Stimulated activated effector memory CD8-positive, alpha-beta T cell treated with anti-CD3 and anti-CD28 coated beads, Interleukin-12 subunit alpha, Interleukin-12 subunit beta, amount 100 ng/mL, for 72 hours (primary cell): ENCODE data around the gene CSDE1.

Experiments
- ATAC-seq: fragments of 150-1000 bp; cut with Tn5 transposase; 2 replicates; pipeline ENCODE4 v1.10.0; 2021
- DNase-seq, 2 donors: peaks; one replicate each; pipeline ENCODE4 v3.0.0; 2021 to 2022; ENCODE audit warnings: low spot score in 2 of 2
- H3K27ac Mint-ChIP-seq: one replicate; pipeline ENCODE4 v1.8.0; 2022; ENCODE audit warnings: mild to moderate bottlenecking, mixed read lengths
- H3K36me3 Mint-ChIP-seq: one replicate; pipeline ENCODE4 v1.8.0; 2022; ENCODE audit warnings: mild to moderate bottlenecking, mixed read lengths
- H3K4me1 Mint-ChIP-seq: one replicate; pipeline ENCODE4 v1.8.0; 2022; ENCODE audit warnings: mixed read lengths
- H3K4me3 Mint-ChIP-seq: one replicate; pipeline ENCODE4 v1.8.0; 2022; ENCODE audit warnings: mild to moderate bottlenecking, mixed read lengths
- H3K9me3 Mint-ChIP-seq: one replicate; pipeline ENCODE4 v1.8.0; 2022; ENCODE audit warnings: mixed read lengths

The CSDE1 gene

DNA sequence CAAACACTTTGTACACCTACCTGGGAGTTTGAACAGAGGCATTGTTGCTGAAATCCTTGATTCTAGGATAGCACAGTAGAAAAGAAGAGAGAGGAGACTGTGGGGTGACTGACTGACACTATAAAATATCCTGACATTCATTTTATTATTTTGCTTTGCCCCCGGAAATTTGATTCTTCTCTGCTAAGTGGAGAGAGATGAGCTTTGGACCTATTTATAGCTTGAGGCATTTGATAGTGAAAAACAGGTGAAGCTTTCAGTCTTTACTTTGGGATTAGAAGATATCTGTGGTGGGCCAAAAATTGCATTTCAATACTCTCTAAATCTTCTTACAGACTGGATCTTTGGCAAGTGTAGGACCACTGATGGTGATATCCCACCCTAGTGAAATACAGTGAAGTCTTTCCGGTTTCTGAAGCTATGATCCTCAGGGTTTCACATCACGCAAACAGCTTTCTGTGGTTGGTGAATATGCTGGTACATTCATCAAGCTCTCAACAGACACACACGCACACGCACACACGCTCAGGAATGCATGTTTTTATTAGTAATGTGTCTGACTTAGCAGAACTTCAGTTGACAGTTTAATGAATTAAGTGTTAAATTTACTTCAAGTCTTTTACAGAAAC, 62.2 kb downstream of the CSDE1 start, which contains the start of gene AMPD1:
Gene AMPD1, minus strand, starts transcription at position 117 of the 629 bp plus-strand sequence. Its CDS starts 75 bp downstream, at position 42.
- H3K27ac Mint-ChIP-seq: no peak within 1 kb of the TSS
- no peak within 1 kb of the TSS for H3K4me3 Mint-ChIP-seq
- DNase-seq: no peak
- H3K4me1 Mint-ChIP-seq: no peaks in the 10 kb centered on the region
- ATAC-seq: no peak
- no peaks in the 10 kb centered on the region for H3K9me3 Mint-ChIP-seq
- H3K36me3 Mint-ChIP-seq: no peaks in the 10 kb centered on the region

- DNase-seq (no peak), ATAC-seq (no peak)
Observed at GRCh38 chr1:114694540-114695310, 63.1 kb downstream of the CSDE1 start.

DNA sequence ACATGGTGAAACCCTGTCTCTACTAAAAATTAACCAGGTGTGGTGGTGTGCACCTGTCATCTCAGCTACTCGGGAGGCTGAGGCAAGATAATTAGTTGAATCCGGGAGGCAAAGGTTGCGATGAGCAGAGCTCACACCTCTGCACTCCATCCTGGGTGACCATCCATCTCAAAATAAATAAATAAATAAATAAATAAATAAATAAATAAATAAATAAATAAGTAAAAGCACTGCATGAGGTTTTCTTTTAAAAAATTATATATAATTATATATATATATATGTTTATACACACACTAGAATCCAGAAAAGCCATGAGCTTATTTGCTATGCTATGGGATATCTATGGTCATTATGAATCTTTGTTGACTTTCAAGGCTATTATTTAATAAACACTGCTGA, 64.8 kb downstream of the CSDE1 start:
- H3K4me1 Mint-ChIP-seq: no peaks in the 10 kb centered on the region
- ATAC-seq (no peak), DNase-seq (no peak)
- H3K27ac Mint-ChIP-seq: no peak overlapping the region
- H3K36me3 Mint-ChIP-seq: no peaks in the 10 kb centered on the region
- no peaks in the 10 kb centered on the region for H3K9me3 Mint-ChIP-seq
- no peak overlapping the region for H3K4me3 Mint-ChIP-seq

More at GRCh38 chr1:114694540-114695310, 63.1 kb downstream of the CSDE1 start:
- H3K4me1 Mint-ChIP-seq: no peaks in the 10 kb centered on the region
- H3K36me3 Mint-ChIP-seq: no peaks in the 10 kb centered on the region
- no peaks in the 10 kb centered on the region for H3K9me3 Mint-ChIP-seq
- no peak overlapping the region for H3K4me3 Mint-ChIP-seq
- H3K27ac Mint-ChIP-seq: no peak overlapping the region

DNA sequence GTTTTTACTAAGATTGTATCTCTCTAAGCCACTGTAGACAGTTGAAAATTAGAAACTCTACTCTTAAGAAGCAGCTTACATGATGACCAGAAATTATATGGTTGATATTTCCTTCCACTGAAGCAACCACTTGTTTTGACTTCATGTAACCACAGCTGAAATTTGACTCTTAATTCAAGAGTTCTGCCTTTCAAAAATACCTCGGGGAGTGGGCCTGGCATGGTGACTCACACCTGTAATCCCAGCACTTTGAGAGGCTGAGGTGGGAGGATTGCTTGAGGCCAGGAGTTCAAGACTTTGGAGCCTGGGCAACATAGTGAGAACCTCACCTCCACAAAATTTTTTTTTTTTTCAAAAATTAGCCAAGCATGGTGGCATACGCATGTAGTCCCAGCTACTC, 66.7 kb downstream of the CSDE1 start:
- no peak for DNase-seq
- Mint-ChIP-seq H3K4me3 (no peak overlapping the region), H3K9me3 (no peaks in the 10 kb centered on the region)

DNA sequence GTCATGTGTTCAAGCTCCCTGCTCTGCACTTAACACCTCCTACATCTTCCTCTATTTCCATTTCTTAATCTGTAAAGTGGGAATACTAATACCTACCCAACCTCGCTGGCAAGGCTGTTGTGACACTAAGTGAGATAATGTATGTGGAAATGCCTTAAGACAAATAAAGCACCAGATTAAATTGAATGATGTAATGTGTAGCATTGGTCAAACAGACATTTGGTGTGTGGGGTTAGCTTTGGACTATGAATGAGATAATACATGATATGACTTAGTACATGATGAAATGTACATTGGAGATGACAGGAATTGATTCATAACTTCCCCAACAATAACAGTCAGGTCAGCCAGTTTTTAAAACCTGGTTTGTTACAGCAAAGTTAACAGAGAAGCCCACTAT, 67.6 kb downstream of the CSDE1 start:
- ATAC-seq (no peak), DNase-seq (no peak)
- Mint-ChIP-seq H3K4me1 (no peaks in the 10 kb centered on the region), H3K36me3 (no peaks in the 10 kb centered on the region), H3K4me3 (no peak overlapping the region), H3K27ac (no peak overlapping the region), H3K9me3 (no peaks in the 10 kb centered on the region)

More for the DNA sequence above, 66.7 kb downstream of the CSDE1 start:
- ATAC-seq: no peak
- H3K27ac Mint-ChIP-seq: no peak overlapping the region
- no peaks in the 10 kb centered on the region for H3K36me3 Mint-ChIP-seq
- no peaks in the 10 kb centered on the region for H3K4me1 Mint-ChIP-seq

DNA sequence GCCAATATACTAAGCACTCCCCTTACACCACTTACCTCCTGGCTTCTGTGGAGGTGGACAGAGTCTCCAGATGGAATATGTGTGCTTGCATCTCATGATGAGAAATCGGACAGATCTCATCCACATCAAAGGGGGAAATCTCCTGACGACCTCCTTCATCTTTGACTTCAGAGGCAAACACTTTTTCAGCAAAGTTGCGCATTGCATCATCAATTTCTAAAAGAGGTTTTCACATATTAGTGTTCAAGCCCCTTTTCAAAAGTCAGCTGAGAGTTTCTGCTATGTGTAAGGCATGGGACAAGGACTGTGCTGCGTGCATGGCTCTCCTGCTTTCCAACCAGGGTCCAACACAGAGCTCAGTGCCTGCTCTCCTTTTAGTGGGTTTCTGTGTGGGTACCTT, 69.3 kb downstream of the CSDE1 start:
- Mint-ChIP-seq H3K27ac (no peak overlapping the region), H3K4me3 (no peak overlapping the region), H3K4me1 (no peaks in the 10 kb centered on the region), H3K36me3 (no peaks in the 10 kb centered on the region), H3K9me3 (no peaks in the 10 kb centered on the region)
- ATAC-seq (no peak), DNase-seq (no peak)

GRCh38 chr1:114685851-114686250, 71.9 kb downstream of the CSDE1 start:
- Mint-ChIP-seq H3K4me3 (no peak overlapping the region), H3K36me3 (no peaks in the 10 kb centered on the region), H3K9me3 (no peaks in the 10 kb centered on the region), H3K27ac (no peak overlapping the region), H3K4me1 (no peaks in the 10 kb centered on the region)
- ATAC-seq (no peak), DNase-seq (no peak)

DNA sequence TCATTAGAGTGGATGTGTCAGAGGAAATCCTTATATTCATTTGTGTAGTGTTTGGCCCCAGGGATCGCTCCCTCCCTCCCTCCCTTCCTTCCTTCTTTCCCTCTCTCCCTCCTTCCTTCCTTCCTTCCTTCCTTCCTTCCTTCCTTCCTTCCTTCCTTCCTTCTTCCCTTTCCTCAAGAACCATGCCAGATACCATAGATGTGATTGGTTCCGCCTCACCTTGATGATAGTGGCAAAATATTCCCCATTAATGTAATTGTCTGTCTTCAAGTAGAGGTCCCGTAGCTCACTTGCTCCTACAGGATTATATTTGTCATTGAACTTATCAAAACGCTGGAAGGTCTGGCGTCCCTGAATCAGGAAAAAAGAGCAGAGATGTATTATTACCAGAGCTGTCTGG, 80.1 kb downstream of the CSDE1 start:
- H3K36me3 Mint-ChIP-seq: no peaks in the 10 kb centered on the region
- no peaks in the 10 kb centered on the region for H3K9me3 Mint-ChIP-seq
- ATAC-seq: no peak
- no peak overlapping the region for H3K4me3 Mint-ChIP-seq
- DNase-seq: no peak
- H3K4me1 Mint-ChIP-seq: no peaks in the 10 kb centered on the region
- H3K27ac Mint-ChIP-seq: no peak overlapping the region

- H3K4me1 Mint-ChIP-seq: no peaks in the 10 kb centered on the region
- no peak overlapping the region for H3K4me3 Mint-ChIP-seq
- DNase-seq (no peak), ATAC-seq (no peak)
- no peaks in the 10 kb centered on the region for H3K36me3 Mint-ChIP-seq
- H3K9me3 Mint-ChIP-seq: no peaks in the 10 kb centered on the region
- no peak overlapping the region for H3K27ac Mint-ChIP-seq
Observed at GRCh38 chr1:114676115-114676514, 81.7 kb downstream of the CSDE1 start.

- Mint-ChIP-seq H3K27ac (no peak overlapping the region), H3K4me1 (no peaks in the 10 kb centered on the region), H3K4me3 (no peak overlapping the region), H3K9me3 (no peaks in the 10 kb centered on the region), H3K36me3 (no peaks in the 10 kb centered on the region)
- no peak for DNase-seq
- no peak for ATAC-seq
Observed at GRCh38 chr1:114671939-114672275, 85.9 kb downstream of the CSDE1 start.

- peak overlapping the region; percentile 83 for H3K4me3 Mint-ChIP-seq
- ATAC-seq (no peak), DNase-seq (no peak)
- H3K36me3 Mint-ChIP-seq: no peaks in the 10 kb centered on the region
- H3K4me1 Mint-ChIP-seq: no peaks in the 10 kb centered on the region
- H3K9me3 Mint-ChIP-seq: no peaks in the 10 kb centered on the region
- H3K27ac Mint-ChIP-seq: no peak overlapping the region
Observed at GRCh38 chr1:114671011-114671938, 86.5 kb downstream of the CSDE1 start.

GRCh38 chr1:114670083-114671010, 87.4 kb downstream of the CSDE1 start:
- Mint-ChIP-seq H3K27ac (peak overlapping the region; percentile 18), H3K4me1 (no peaks in the 10 kb centered on the region), H3K9me3 (no peaks in the 10 kb centered on the region), H3K36me3 (no peaks in the 10 kb centered on the region), H3K4me3 (peak overlapping the region; percentile 83)
- ATAC-seq: peak; percentile 98
- peak; percentile 74 to 90 for DNase-seq

DNA sequence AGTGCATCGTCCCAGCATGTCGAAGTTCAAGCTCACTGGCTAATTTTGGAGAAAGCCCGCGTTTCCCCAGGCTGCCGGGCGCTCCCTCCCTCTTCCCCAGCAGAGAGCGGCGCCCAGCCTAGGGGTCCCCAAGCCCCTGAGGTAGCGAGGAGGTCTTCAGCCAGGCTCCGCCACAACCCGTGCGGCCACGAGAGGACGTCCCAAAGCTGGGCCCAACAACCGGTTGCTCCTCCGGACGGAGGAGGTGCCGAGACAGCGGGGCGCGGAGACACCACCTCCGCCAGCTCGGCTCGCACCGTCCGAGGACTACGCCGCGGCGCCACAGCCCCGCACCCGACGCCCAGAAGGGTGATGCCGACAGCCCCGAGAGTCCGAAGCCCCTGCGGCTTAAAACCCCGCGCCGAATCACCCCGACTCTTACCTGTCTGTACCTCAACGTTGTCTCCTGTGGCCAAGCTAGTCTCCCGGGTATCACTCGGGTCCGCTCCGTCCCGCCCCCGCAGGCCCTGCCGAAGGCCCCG, 88.2 kb downstream of the CSDE1 start, which contains the start of gene DENND2C:
Gene DENND2C, minus strand, starts transcription at position 488 of the 521 bp plus-strand sequence. CDS start 44,065 bp downstream, outside the sequence.
- no peaks in the 10 kb centered on the region for H3K4me1 Mint-ChIP-seq

GRCh38 chr1:114668784-114669561, 88.8 kb downstream of the CSDE1 start:
- DNase-seq (no peak), ATAC-seq (no peak)
- no peaks in the 10 kb centered on the region for H3K4me1 Mint-ChIP-seq
- H3K4me3 Mint-ChIP-seq: peak overlapping the region; percentile 83
- H3K27ac Mint-ChIP-seq: no peak overlapping the region
- no peaks in the 10 kb centered on the region for H3K9me3 Mint-ChIP-seq
- H3K36me3 Mint-ChIP-seq: no peaks in the 10 kb centered on the region

More for the DNA sequence above, 88.2 kb downstream of the CSDE1 start, which contains the start of gene DENND2C:
- Mint-ChIP-seq H3K4me3 (peak within 1 kb of the TSS; percentile 83), H3K27ac (peak within 1 kb of the TSS; percentile 18), H3K9me3 (no peaks in the 10 kb centered on the region), H3K36me3 (no peaks in the 10 kb centered on the region)
- no peak for DNase-seq
- peak; percentile 84 for ATAC-seq
